Right atrium auricular region (tissue), 2 donors: ENCODE measurements around the gene SLMAP. TPM values are rescaled to one million over a fixed set of nuclear protein-coding genes. Genes with fewer than 3 reads are reported as not detected.

ENCODE experiments used
- DNase-seq: peaks from one replicate; pipeline ENCODE4 v3.0.0-alpha.2; 2019; ENCODE audit warnings: low spot score
- H3K27ac ChIP-seq, 2 donors: fragments of 200-600 bp; sonication (generic); 1 replicate in 1 of 2; 2 replicates in 1 of 2; pipeline ENCODE4 v1.5.1; 2016 to 2019
- H3K27me3 ChIP-seq, 2 donors: fragments of 200-600 bp; sonication (generic); one replicate each; pipeline versions ENCODE4 v1.5.1 to v1.6.0; 2017 to 2019
- H3K36me3 ChIP-seq: fragments of 200-600 bp; sonication (generic); one replicate; pipeline ENCODE4 v1.5.1; 2016
- H3K4me1 ChIP-seq, 2 donors: fragments of 200-600 bp; sonication (generic); one replicate each; pipeline versions ENCODE4 v1.5.1 to v1.6.0; 2017 to 2019
- H3K4me3 ChIP-seq, 2 donors: fragments of 200-600 bp; sonication (generic); 1 replicate in 1 of 2; 2 replicates in 1 of 2; pipeline ENCODE4 v1.5.1; 2017 to 2019; ENCODE audit warnings: mild to moderate bottlenecking in 1 of 2, moderate library complexity in 1 of 2
- H3K9me3 ChIP-seq, 2 donors: fragments of 200-600 bp; sonication (generic); one replicate each; pipeline ENCODE4 v1.5.1; 2019
- CTCF ChIP-seq, 2 donors: fragments of 200-600 bp; sonication (generic); IDR thresholded peaks; one replicate each; pipeline ENCODE4 v1.5.1; 2019; ENCODE audit warnings: antibody characterized with exemption in 2 of 2
- total RNA-seq, 2 donors: library from RNA; depleted of rRNA; stranded (reverse); fragments of >200 nt; gene quantifications; one replicate each; pipeline ENCODE4 v1.1.0, GENCODE V29; 2016

The SLMAP gene
- total RNA-seq, 2 donors from 2014 or later = 220 to 256 TPM

DNA sequence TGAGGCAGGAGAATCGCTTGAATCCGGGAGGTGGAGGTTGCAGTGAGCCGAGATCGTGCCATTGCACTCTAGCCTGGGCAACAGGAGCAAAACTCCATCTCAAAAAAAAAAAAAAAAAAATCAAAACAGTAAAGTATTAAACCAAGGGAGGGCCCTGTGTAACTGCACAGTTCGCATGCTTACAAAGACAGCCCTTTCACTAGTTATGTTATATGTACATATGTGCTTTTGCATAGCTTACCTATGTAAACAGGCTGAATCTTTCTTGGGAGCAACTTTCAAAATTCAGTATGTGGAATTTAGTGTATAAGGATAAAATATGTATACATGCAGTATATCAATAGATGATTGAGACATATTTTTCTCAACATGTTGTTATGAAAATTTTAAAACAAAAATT, 16.1 kb upstream of the SLMAP start:
- no peak overlapping the region for H3K4me3 ChIP-seq

GRCh38 chr3:57743496-57743895, 12.6 kb upstream of the SLMAP start:
- TF ChIP-seq CTCF (IDR thresholded peaks at IDR 0.05) = no peak
- Histone ChIP-seq H3K27ac (no peak overlapping the region), H3K4me3 (no peak overlapping the region), H3K9me3 (no peaks in the 10 kb centered on the region), H3K4me1 (no peaks in the 10 kb centered on the region), H3K36me3 (no peaks in the 10 kb centered on the region), H3K27me3 (no peaks in the 10 kb centered on the region)
- no peak for DNase-seq

More for the DNA sequence above, 16.1 kb upstream of the SLMAP start:
- Histone ChIP-seq H3K4me1 (peaks cover 0 to 4% of the 10 kb centered on the region in 2 donors), H3K27ac (no peak overlapping the region), H3K9me3 (no peaks in the 10 kb centered on the region), H3K36me3 (no peaks in the 10 kb centered on the region), H3K27me3 (no peaks in the 10 kb centered on the region)
- no peak for DNase-seq
- no peak for TF ChIP-seq CTCF (IDR thresholded peaks at IDR 0.05)

DNA sequence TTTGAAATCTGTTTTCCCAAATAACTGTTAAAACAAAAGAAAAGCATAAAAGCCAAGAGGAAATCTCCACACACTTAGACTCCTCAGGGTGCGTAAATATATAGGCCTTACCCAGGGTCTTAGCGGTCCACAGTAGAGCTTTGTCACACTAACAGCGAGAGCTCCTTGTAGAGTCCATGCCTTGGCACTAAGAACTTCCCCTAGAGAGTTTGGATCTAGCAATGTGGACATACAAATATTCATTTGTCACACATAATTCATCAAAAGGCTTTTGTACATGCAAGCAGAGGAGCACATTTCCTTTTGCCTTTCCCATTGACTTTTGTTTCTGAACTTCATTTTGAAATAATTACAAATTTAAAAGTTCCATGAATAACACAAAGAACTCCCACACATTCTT, 11.0 kb upstream of the SLMAP start:
- DNase-seq = no peak
- no peak overlapping the region for H3K27ac ChIP-seq
- no peaks in the 10 kb centered on the region for H3K4me1 ChIP-seq
- no peak overlapping the region for H3K4me3 ChIP-seq
- no peaks in the 10 kb centered on the region for H3K36me3 ChIP-seq
- no peak for TF ChIP-seq CTCF (IDR thresholded peaks at IDR 0.05)
- no peaks in the 10 kb centered on the region for H3K9me3 ChIP-seq
- H3K27me3 ChIP-seq = no peaks in the 10 kb centered on the region

- Histone ChIP-seq H3K27me3 (no peaks in the 10 kb centered on the region), H3K9me3 (no peaks in the 10 kb centered on the region), H3K4me1 (no peaks in the 10 kb centered on the region), H3K27ac (no peak overlapping the region), H3K36me3 (no peaks in the 10 kb centered on the region), H3K4me3 (no peak overlapping the region)
- no peak for DNase-seq
- TF ChIP-seq CTCF (IDR thresholded peaks at IDR 0.05) = no peak
Measured at GRCh38 chr3:57746156-57747010, 9.7 kb upstream of the SLMAP start.

- no peak for DNase-seq
Measured at GRCh38 chr3:57749542-57749941, 6.6 kb upstream of the SLMAP start.

More at GRCh38 chr3:57749542-57749941, 6.6 kb upstream of the SLMAP start:
- H3K4me1 ChIP-seq = no peaks in the 10 kb centered on the region
- no peaks in the 10 kb centered on the region for H3K36me3 ChIP-seq
- H3K9me3 ChIP-seq = no peaks in the 10 kb centered on the region
- TF ChIP-seq CTCF (IDR thresholded peaks at IDR 0.05) = no peak
- no peak overlapping the region for H3K27ac ChIP-seq
- H3K27me3 ChIP-seq = no peaks in the 10 kb centered on the region
- H3K4me3 ChIP-seq = no peak overlapping the region
